ENCODE measurements around the gene ARMC6. TPM values are rescaled to one million over a fixed set of nuclear protein-coding genes. Genes with fewer than 3 reads are reported as not detected.

The ARMC6 gene
- total and polyA plus RNA-seq, 2 experiments from 2014 or later = 23.9 to 45.0 TPM

GRCh38 chr19:19053508-19054314 lies 20.3 kb downstream of the ARMC6 start:
- no peaks in the 10 kb centered on the region for H3K79me2 ChIP-seq (ENCODE audit: insufficient read depth)
- no peak overlapping the region for H3K27ac ChIP-seq
- no peak for TF ChIP-seq EZH2 (IDR thresholded peaks at IDR 0.05; ENCODE audit: insufficient read depth, poor library complexity, severe bottlenecking)
- no peak for TF ChIP-seq EZH2phosphoT487 (IDR thresholded peaks at IDR 0.05; ENCODE audit: insufficient read depth, low read depth)
- DNase-seq = peak; percentile 60
- no peaks in the 10 kb centered on the region for H3K9me2 ChIP-seq (ENCODE audit: insufficient read depth)
- 86 to 90% methylated on average over 21 to 25 of the region's 25 CpGs for WGBS, 2 experiments (ENCODE audit: low coverage in 1 of 2, low lambda C conversion rate in 2 of 2, missing lambda C conversion rate in 2 of 2)
- no peak overlapping the region for H2AFZ ChIP-seq
- H3K27me3 ChIP-seq (replicated peaks; ENCODE audit: insufficient read depth) = no peaks in the 10 kb centered on the region
- H3K9ac ChIP-seq = no peak overlapping the region
- no peaks in the 10 kb centered on the region for H3F3A ChIP-seq (ENCODE audit: insufficient read depth)
- no peaks in the 10 kb centered on the region for H4K20me1 ChIP-seq (ENCODE audit: insufficient read depth)
- no peaks in the 10 kb centered on the region for H3K4me1 ChIP-seq (ENCODE audit: insufficient read depth)
- H3K4me3 ChIP-seq = no peak overlapping the region
- in situ Hi-C loops (cut with MboI) = no loop called here
- no peaks in the 10 kb centered on the region for H3K9me3 ChIP-seq (ENCODE audit: low read depth)
- no peak overlapping the region for H3K4me2 ChIP-seq (ENCODE audit: unreplicated experiment)
- no peaks in the 10 kb centered on the region for H3K36me3 ChIP-seq (ENCODE audit: low read depth)

- Histone ChIP-seq H3K27me3 (replicated peaks; ENCODE audit: insufficient read depth) (no peaks in the 10 kb centered on the region), H3K36me3 (ENCODE audit: low read depth) (no peaks in the 10 kb centered on the region), H3K9ac (no peak overlapping the region), H3K27ac (no peak overlapping the region), H3F3A (ENCODE audit: insufficient read depth) (no peaks in the 10 kb centered on the region), H4K20me1 (ENCODE audit: insufficient read depth) (no peaks in the 10 kb centered on the region), H3K4me3 (no peak overlapping the region), H3K9me3 (ENCODE audit: low read depth) (no peaks in the 10 kb centered on the region), H3K9me2 (ENCODE audit: insufficient read depth) (no peaks in the 10 kb centered on the region), H3K79me2 (ENCODE audit: insufficient read depth) (no peaks in the 10 kb centered on the region), H2AFZ (no peak overlapping the region), H3K4me1 (ENCODE audit: insufficient read depth) (no peaks in the 10 kb centered on the region), H3K4me2 (ENCODE audit: unreplicated experiment) (no peak overlapping the region)
- in situ Hi-C loops (cut with MboI) = no loop called here
- no peak for DNase-seq
- 93 to 94% methylated on average over 15 of the region's 15 CpGs for WGBS, 2 experiments (ENCODE audit: low coverage in 1 of 2, low lambda C conversion rate in 2 of 2, missing lambda C conversion rate in 2 of 2)
- TF ChIP-seq EZH2 (IDR thresholded peaks at IDR 0.05; ENCODE audit: insufficient read depth, poor library complexity, severe bottlenecking) = no peak
- no peak for TF ChIP-seq EZH2phosphoT487 (IDR thresholded peaks at IDR 0.05; ENCODE audit: insufficient read depth, low read depth)
Observed at GRCh38 chr19:19054315-19054938, 21.0 kb downstream of the ARMC6 start.

- Histone ChIP-seq H2AFZ (no peak overlapping the region), H3K27ac (no peak overlapping the region), H3K36me3 (ENCODE audit: low read depth) (no peaks in the 10 kb centered on the region), H3K4me1 (ENCODE audit: insufficient read depth) (no peaks in the 10 kb centered on the region), H3K27me3 (replicated peaks; ENCODE audit: insufficient read depth) (no peaks in the 10 kb centered on the region), H3K4me3 (no peak overlapping the region), H3F3A (ENCODE audit: insufficient read depth) (no peaks in the 10 kb centered on the region), H3K9ac (no peak overlapping the region), H3K79me2 (ENCODE audit: insufficient read depth) (no peaks in the 10 kb centered on the region), H3K4me2 (ENCODE audit: unreplicated experiment) (no peak overlapping the region), H4K20me1 (ENCODE audit: insufficient read depth) (no peaks in the 10 kb centered on the region), H3K9me3 (ENCODE audit: low read depth) (no peaks in the 10 kb centered on the region), H3K9me2 (ENCODE audit: insufficient read depth) (no peaks in the 10 kb centered on the region)
- DNase-seq = no peak
- TF ChIP-seq EZH2phosphoT487 (IDR thresholded peaks at IDR 0.05; ENCODE audit: insufficient read depth, low read depth) (no peak), EZH2 (IDR thresholded peaks at IDR 0.05; ENCODE audit: insufficient read depth, poor library complexity, severe bottlenecking) (no peak)
- in situ Hi-C loops (cut with MboI) = no loop called here
- WGBS, 2 experiments (ENCODE audit: low coverage in 1 of 2, low lambda C conversion rate in 2 of 2, missing lambda C conversion rate in 2 of 2) = 95 to 98% methylated on average over 18 to 19 of the region's 19 CpGs
Observed at GRCh38 chr19:19054939-19055440, 21.6 kb downstream of the ARMC6 start.

GRCh38 chr19:19055701-19056100 lies 22.3 kb downstream of the ARMC6 start:
- no peak overlapping the region for H3K4me2 ChIP-seq (ENCODE audit: unreplicated experiment)
- H3K4me1 ChIP-seq (ENCODE audit: insufficient read depth) = no peaks in the 10 kb centered on the region
- no peak overlapping the region for H2AFZ ChIP-seq
- no peaks in the 10 kb centered on the region for H3K27me3 ChIP-seq (replicated peaks; ENCODE audit: insufficient read depth)
- H4K20me1 ChIP-seq (ENCODE audit: insufficient read depth) = no peaks in the 10 kb centered on the region
- H3K27ac ChIP-seq = no peak overlapping the region
- H3K9me3 ChIP-seq (ENCODE audit: low read depth) = no peaks in the 10 kb centered on the region
- in situ Hi-C loops (cut with MboI) = no loop called here
- TF ChIP-seq EZH2phosphoT487 (IDR thresholded peaks at IDR 0.05; ENCODE audit: insufficient read depth, low read depth) = no peak
- no peak for TF ChIP-seq EZH2 (IDR thresholded peaks at IDR 0.05; ENCODE audit: insufficient read depth, poor library complexity, severe bottlenecking)
- no peaks in the 10 kb centered on the region for H3K9me2 ChIP-seq (ENCODE audit: insufficient read depth)
- H3K79me2 ChIP-seq (ENCODE audit: insufficient read depth) = no peaks in the 10 kb centered on the region
- no peak for DNase-seq
- WGBS, 2 experiments (ENCODE audit: low coverage in 1 of 2, low lambda C conversion rate in 2 of 2, missing lambda C conversion rate in 2 of 2) = 96 to 98% methylated on average over 9 to 13 of the region's 13 CpGs
- H3K9ac ChIP-seq = no peak overlapping the region
- no peak overlapping the region for H3K4me3 ChIP-seq
- H3F3A ChIP-seq (ENCODE audit: insufficient read depth) = no peaks in the 10 kb centered on the region
- no peaks in the 10 kb centered on the region for H3K36me3 ChIP-seq (ENCODE audit: low read depth)

Measured in GM23248 (cell line).